CD4-positive, alpha-beta T cell treated with Interleukin-15 for 4 hours (primary cell): ENCODE data around the gene SMPD4.
"Not testable (repeated sequence)": the region's sequence is repeated elsewhere in the genome, so short reads cannot be mapped to it uniquely, and the experiment has no call there.

Experiments
- DNase-seq: peaks from one replicate; pipeline ENCODE4 v3.0.0-alpha.2; 2020; ENCODE audit warnings: low spot score

The SMPD4 gene

GRCh38 chr2:130141645-130142370 lies 39.6 kb downstream of the SMPD4 start:
- DNase-seq = not testable (repeated sequence)

GRCh38 chr2:130141002-130141401 lies 40.4 kb downstream of the SMPD4 start:
- DNase-seq = not testable (repeated sequence)

GRCh38 chr2:130140516-130140915 lies 40.9 kb downstream of the SMPD4 start:
- not testable (repeated sequence) for DNase-seq

- not testable (repeated sequence) for DNase-seq
These were observed 41.8 kb downstream of the SMPD4 start for GRCh38 chr2:130139331-130140280.

GRCh38 chr2:130138841-130139251 lies 42.6 kb downstream of the SMPD4 start:
- not testable (repeated sequence) for DNase-seq

GRCh38 chr2:130138326-130138725 lies 43.1 kb downstream of the SMPD4 start:
- DNase-seq = not testable (repeated sequence)

- not testable (repeated sequence) for DNase-seq
These were observed 44.3 kb downstream of the SMPD4 start for GRCh38 chr2:130137118-130137517.

GRCh38 chr2:130136546-130136945 lies 44.9 kb downstream of the SMPD4 start:
- not testable (repeated sequence) for DNase-seq

GRCh38 chr2:130135692-130136541 lies 45.5 kb downstream of the SMPD4 start:
- no peak for DNase-seq

GRCh38 chr2:130129120-130129829 lies 52.1 kb downstream of the SMPD4 start, which contains the start of gene POTEF:
Gene POTEF (minus strand): TSS chr2:130129222. CDS start chr2:130120515, 8,707 bp downstream.
- not testable (repeated sequence) for DNase-seq

- DNase-seq = not testable (repeated sequence)
These were observed 52.9 kb downstream of the SMPD4 start for GRCh38 chr2:130128464-130128863.

- DNase-seq = not testable (repeated sequence)
These were observed 53.7 kb downstream of the SMPD4 start for GRCh38 chr2:130127726-130128125.

GRCh38 chr2:130120924-130121323 lies 60.5 kb downstream of the SMPD4 start:
- not testable (repeated sequence) for DNase-seq

- not testable (repeated sequence) for DNase-seq
These were observed 78.6 kb downstream of the SMPD4 start for GRCh38 chr2:130102597-130103363.
